ENCODE measurements around the gene DAD1.
"Not testable (repeated sequence)": the region's sequence is repeated elsewhere in the genome, so short reads cannot be mapped to it uniquely, and the experiment has no call there.

Gene DAD1

DNA sequence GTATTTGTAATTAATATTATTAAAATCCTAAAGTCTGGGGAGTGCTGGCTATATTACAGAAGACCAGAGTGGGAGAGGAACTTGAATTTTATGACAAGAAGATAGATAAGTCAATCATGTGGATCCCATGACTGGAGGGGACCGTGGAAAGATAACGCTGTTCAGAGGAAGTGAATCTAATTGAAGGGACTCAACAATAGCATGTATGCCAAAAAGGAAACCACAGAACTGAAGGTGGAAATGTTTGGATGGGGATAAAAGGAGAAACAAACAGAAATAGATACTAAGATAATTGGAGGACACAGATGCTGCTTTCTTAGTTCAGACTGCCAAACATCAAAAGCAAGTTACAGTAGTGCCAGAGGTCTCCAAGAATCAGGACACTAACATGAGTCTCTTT, 34.0 kb upstream of the DAD1 start:
- Histone ChIP-seq H3K36me3 (replicated peaks; ENCODE audit: low read depth, low read length) (no peaks in the 10 kb centered on the region), H3K4me1 (ENCODE audit: low read length) (no peaks in the 10 kb centered on the region), H3K9ac (ENCODE audit: low read length) (no peak overlapping the region)

DNA sequence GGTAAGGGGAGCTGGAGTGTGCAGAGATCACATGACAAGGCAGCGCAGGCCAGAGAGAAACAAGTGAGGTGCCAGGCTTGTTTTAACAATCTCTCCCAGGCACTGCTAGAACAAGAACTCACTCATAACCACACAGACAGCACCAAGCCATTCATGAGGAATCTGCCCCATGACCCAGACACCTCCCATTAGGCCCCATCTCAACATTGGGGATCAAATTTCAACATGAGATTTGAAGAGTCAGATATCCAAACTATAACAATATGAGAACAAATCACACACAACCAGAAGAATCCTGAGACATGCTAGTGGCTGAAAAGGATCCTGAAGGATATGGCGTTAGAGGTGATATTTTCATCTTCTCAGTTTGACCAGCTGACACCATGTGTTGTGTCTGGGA, 33.2 kb upstream of the DAD1 start:
- Histone ChIP-seq H3K9me3 (ENCODE audit: insufficient read depth, low read length) (no peaks in the 10 kb centered on the region), H3K4me2 (ENCODE audit: low read length) (no peak overlapping the region)

More for the DNA sequence above, 34.0 kb upstream of the DAD1 start:
- Histone ChIP-seq H3K9me3 (ENCODE audit: insufficient read depth, low read length) (no peaks in the 10 kb centered on the region), H3K79me2 (ENCODE audit: low read length) (no peaks in the 10 kb centered on the region), H3K27ac (ENCODE audit: low read length) (no peak overlapping the region), H3K4me2 (ENCODE audit: low read length) (no peak overlapping the region), H3K27me3 (ENCODE audit: low read depth, low read length) (peaks cover 4% of the 10 kb centered on the region), H3K4me3 (ENCODE audit: low read length) (no peak overlapping the region), H4K20me1 (ENCODE audit: insufficient read depth, low read length) (no peaks in the 10 kb centered on the region), H2AFZ (ENCODE audit: low read depth, low read length) (no peak overlapping the region)
- TF ChIP-seq EZH2phosphoT487 (IDR thresholded peaks at IDR 0.05; ENCODE audit: low read depth), result no peak
- TF ChIP-seq, protein P1, sequence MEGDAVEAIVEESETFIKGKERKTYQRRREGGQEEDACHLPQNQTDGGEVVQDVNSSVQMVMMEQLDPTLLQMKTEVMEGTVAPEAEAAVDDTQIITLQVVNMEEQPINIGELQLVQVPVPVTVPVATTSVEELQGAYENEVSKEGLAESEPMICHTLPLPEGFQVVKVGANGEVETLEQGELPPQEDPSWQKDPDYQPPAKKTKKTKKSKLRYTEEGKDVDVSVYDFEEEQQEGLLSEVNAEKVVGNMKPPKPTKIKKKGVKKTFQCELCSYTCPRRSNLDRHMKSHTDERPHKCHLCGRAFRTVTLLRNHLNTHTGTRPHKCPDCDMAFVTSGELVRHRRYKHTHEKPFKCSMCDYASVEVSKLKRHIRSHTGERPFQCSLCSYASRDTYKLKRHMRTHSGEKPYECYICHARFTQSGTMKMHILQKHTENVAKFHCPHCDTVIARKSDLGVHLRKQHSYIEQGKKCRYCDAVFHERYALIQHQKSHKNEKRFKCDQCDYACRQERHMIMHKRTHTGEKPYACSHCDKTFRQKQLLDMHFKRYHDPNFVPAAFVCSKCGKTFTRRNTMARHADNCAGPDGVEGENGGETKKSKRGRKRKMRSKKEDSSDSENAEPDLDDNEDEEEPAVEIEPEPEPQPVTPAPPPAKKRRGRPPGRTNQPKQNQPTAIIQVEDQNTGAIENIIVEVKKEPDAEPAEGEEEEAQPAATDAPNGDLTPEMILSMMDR (IDR thresholded peaks at IDR 0.05; ENCODE audit: low read depth, low read length), result no peak

DNA sequence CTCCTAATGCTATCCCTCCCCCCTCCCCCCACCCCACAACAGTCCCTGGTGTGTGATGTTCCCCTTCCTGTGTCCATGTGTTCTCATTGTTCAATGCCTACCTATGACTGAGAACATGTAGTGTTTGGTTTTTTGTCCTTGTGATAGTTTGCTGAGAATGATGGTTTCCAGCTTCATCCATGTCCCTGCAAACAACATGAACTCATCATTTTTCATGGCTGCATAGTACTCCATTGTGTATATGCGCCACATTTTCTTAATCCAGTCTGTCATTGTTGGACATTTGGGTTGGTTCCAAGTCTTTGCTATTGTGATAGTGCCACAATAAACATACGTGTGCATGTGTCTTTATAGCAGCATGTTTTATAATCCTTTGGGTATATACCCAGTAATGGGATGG, 26.7 kb upstream of the DAD1 start:
- not testable (repeated sequence) for H3K4me1 ChIP-seq (ENCODE audit: low read length); H3K9me3 ChIP-seq (ENCODE audit: insufficient read depth, low read length); H3K4me3 ChIP-seq (ENCODE audit: low read length); H3K79me2 ChIP-seq (ENCODE audit: low read length); H4K20me1 ChIP-seq (ENCODE audit: insufficient read depth, low read length); H3K9ac ChIP-seq (ENCODE audit: low read length); H3K36me3 ChIP-seq (replicated peaks; ENCODE audit: low read depth, low read length); H3K4me2 ChIP-seq (ENCODE audit: low read length); H3K27me3 ChIP-seq (ENCODE audit: low read depth, low read length); H2AFZ ChIP-seq (ENCODE audit: low read depth, low read length); H3K27ac ChIP-seq (ENCODE audit: low read length)

More for the DNA sequence above, 33.2 kb upstream of the DAD1 start:
- H3K4me3 ChIP-seq (ENCODE audit: low read length), result no peak overlapping the region
- H3K36me3 ChIP-seq (replicated peaks; ENCODE audit: low read depth, low read length), result no peaks in the 10 kb centered on the region
- H3K27ac ChIP-seq (ENCODE audit: low read length), result no peak overlapping the region
- no peak for TF ChIP-seq EZH2phosphoT487 (IDR thresholded peaks at IDR 0.05; ENCODE audit: low read depth)
- TF ChIP-seq, protein P1 (IDR thresholded peaks at IDR 0.05; ENCODE audit: low read depth, low read length), result no peak
- no peaks in the 10 kb centered on the region for H3K27me3 ChIP-seq (ENCODE audit: low read depth, low read length)
- no peaks in the 10 kb centered on the region for H4K20me1 ChIP-seq (ENCODE audit: insufficient read depth, low read length)
- H2AFZ ChIP-seq (ENCODE audit: low read depth, low read length), result no peak overlapping the region
- no peaks in the 10 kb centered on the region for H3K79me2 ChIP-seq (ENCODE audit: low read length)
- no peaks in the 10 kb centered on the region for H3K4me1 ChIP-seq (ENCODE audit: low read length)
- H3K9ac ChIP-seq (ENCODE audit: low read length), result no peak overlapping the region

DNA sequence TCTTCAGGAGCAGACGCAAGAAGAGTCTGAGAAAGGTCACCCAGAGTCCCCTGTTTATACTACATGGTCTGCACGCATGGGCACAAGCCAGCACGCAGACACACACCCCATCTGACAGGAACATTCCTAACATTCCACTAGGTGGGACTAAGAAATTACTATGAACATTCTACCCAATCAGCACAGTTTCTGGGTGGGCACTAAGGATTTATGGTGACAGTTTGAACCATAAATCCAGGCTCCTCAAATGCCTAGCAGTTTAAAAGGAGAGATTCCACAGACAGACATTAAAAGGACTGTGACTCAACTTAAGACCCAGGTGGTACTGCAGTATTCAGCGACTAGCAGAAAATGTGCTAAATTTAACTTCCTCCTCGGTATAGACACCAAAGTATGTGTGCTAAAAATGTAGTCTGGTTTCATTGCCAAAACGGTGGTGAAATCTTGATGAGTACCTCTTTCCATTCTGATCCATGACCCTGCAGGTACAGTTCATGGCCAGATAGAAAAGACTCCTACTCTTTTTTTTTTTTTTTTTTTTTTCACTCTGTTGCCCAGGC, 25.3 kb upstream of the DAD1 start:
- Histone ChIP-seq H3K27me3 (ENCODE audit: low read depth, low read length) (no peaks in the 10 kb centered on the region), H3K4me2 (ENCODE audit: low read length) (no peak overlapping the region), H3K9ac (ENCODE audit: low read length) (no peak overlapping the region), H3K36me3 (replicated peaks; ENCODE audit: low read depth, low read length) (no peaks in the 10 kb centered on the region), H3K4me3 (ENCODE audit: low read length) (no peak overlapping the region), H4K20me1 (ENCODE audit: insufficient read depth, low read length) (no peaks in the 10 kb centered on the region), H3K27ac (ENCODE audit: low read length) (no peak overlapping the region), H3K4me1 (ENCODE audit: low read length) (peaks cover 2% of the 10 kb centered on the region; the same call in 1 of the 2 replicates), H3K79me2 (ENCODE audit: low read length) (no peaks in the 10 kb centered on the region), H2AFZ (ENCODE audit: low read depth, low read length) (no peak overlapping the region), H3K9me3 (ENCODE audit: insufficient read depth, low read length) (no peaks in the 10 kb centered on the region)
- TF ChIP-seq, protein P1 (IDR thresholded peaks at IDR 0.05; ENCODE audit: low read depth, low read length), result no peak
- TF ChIP-seq EZH2phosphoT487 (IDR thresholded peaks at IDR 0.05; ENCODE audit: low read depth), result no peak
